HG03135 (cell line): Measurements from ENCODE around the gene MICALL1.
"Not testable (repeated sequence)": the region's sequence is repeated elsewhere in the genome, so short reads cannot be mapped to it uniquely, and the experiment has no call there.

Source experiments
- ATAC-seq: cut with Tn5 transposase; IDR thresholded peaks from one replicate; pipeline ENCODE4 v1.9.1; 2021; ENCODE audit warnings: mild to moderate bottlenecking, moderate library complexity; ENCODE audit not compliant: unreplicated experiment

Gene MICALL1

DNA sequence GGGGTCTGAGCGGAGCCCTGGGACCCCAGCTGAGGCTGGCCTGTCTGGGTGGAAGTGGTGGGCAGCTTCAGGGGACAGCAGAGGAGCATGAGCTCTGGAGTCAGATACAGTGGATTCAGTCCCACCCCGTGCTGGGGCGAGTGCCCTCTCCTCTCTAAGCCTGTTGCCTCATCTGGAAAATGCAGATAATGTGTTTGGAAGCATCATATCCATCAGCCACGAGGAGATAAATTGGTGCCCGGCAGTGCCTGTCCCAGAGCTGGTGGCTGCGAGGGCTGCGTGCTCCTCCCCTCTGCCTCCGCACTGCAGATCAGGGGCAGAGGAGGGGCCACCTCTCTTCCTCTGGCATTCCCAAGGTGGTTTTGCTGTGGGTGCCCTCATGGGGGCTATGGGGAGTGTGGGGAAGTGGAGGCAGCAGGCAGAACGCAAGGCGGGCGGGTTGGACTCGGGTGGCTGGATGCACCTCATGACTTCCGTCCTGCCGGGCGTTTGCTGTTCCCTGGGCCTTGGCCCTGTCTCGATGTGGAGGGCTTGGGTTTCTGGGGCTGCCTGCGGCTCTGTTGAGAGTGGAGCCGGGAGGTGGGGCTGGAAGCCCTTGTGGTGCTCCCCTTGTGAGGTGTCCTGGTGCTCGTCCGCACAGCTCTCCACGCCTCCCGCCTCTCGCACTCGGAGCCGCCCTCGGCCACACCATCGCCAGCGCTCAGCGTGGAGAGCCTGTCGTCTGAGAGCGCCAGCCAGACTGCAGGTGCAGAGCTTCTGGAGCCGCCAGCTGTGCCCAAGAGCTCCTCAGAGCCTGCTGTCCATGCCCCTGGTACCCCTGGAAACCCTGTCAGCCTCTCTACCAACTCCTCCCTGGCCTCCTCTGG lies 20.9 kb downstream of the MICALL1 start:
- ATAC-seq, result no peak

DNA sequence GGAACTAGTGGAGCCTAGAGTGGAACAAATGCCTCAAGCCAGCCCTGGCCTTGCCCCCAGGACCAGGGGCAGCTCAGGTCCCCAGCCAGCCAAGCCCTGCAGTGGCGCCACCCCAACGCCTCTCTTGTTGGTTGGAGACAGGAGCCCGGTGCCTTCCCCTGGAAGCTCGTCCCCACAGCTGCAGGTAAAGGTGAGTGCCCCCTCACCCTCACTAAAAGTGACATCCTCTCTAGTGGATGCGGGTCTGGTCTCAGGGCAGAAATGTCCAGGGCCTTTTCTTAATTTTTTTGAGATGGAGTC lies 21.5 kb downstream of the MICALL1 start:
- ATAC-seq, result no peak

DNA sequence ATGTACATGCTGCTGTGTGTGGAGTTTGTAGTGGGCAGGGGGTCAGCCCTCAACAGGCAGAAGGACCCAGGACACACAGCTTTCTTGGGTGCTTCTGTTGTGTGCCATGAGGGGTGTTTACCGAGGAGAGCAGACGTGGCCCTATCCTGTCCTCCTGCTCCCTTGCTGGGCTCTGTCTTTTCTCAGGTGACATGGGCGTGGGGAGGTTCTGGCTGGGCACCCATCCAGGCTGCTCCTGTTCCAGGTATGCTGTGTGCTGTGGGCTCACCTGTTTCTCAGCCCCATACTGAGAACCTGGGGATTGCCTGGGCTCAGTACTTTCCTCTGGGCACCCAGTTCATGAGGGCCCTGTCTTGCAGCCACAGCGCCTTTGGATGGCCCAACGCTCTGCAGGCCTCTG lies 23.3 kb downstream of the MICALL1 start:
- no peak for ATAC-seq

DNA sequence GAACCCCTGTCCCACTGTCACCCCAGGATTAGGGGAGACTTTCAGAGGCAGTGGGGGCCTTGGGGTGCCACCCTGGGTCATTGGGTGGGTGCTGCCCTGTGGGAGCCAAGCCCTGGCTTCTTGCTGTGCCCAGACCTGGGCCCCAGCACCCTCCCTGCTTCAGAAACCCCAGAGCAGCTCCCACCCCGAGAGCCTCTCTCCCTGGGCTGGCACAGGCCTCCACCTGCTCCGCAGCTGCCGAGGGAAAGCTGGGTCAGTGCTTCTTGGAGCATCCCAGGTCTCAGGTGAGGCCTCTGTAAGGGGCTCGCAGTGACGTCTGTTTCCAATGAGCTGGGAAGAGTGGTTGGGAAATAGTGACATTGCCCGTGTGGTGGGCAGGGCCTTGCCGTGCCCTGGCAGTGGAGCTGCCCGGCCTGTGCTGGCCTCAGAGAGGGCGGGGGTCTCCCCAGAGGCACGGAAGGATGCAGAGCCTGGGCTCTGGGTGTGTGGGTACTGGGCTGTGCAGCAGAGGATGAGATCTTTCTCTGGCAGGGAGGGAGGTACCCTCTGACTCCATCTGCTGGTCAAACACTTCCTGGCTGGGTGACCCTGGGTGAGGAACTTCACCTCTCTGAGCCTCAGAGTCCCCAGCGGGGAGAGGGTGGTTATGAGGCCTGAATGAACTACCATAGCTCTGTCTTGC lies 24.3 kb downstream of the MICALL1 start:
- no peak for ATAC-seq

DNA sequence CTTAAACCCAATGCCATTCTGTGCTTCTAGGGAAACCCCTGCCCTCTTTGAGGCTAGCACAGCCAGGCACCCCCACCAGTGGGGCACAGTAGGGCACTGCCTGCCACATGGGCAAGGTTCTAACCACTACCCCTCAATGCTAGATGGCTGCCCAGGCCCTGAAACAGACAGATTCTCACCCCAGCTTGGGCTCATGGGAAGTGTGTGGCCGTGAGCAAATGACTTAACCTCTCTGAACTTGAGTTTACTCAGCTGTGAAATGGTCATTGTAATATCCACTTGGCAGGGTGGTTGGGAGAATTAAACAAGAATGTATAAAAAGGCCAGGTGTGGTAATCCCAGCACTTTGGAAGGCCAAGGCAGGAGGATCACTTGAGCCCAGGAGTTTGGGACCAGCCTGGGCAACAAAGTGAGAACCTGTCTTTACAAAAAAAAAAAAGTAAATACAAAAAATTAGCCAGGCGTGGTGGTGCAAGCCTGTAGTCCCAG lies 24.9 kb downstream of the MICALL1 start:
- no peak for ATAC-seq

DNA sequence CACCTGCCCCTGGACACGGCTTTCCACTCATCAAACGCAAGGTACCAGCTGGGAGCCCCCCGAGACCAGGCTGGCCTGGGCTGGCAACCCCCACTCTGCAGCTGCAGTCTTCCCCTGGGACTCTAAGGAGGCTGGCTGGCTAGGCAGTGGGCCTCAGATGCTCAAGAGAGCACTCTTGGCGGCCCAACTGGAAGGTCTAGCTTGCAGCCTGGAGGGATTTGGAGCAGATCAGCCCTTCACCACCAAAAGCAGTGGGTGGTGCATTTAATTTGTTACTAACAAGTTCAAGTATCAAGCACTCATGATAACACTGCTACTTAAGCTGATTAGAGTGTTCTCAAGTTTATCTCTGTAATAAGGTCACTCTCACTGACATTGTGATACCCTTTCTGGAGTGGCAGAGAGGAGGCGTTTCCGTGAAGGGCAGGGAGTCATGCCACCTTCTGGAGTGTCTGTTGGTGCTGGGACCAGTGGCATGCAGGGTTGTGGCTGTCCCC lies 25.8 kb downstream of the MICALL1 start:
- ATAC-seq, result no peak

DNA sequence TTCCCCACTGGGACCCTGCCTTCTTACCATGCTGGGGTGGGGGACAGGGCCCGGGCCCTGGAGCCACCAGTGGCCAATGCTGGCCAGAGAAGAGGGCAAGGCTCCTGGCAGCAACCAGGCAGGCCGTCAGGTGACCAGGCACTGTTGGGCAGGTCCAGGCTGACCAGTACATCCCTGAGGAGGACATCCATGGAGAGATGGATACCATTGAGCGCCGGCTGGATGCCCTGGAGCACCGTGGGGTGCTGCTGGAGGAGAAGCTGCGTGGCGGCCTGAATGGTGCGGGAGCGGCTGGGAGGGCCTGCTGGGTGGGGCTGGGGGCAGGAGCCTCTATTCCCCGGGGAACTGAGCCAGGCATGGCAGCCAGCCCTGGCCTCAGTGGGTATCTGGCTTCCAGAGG lies 26.3 kb downstream of the MICALL1 start:
- ATAC-seq, result no peak

DNA sequence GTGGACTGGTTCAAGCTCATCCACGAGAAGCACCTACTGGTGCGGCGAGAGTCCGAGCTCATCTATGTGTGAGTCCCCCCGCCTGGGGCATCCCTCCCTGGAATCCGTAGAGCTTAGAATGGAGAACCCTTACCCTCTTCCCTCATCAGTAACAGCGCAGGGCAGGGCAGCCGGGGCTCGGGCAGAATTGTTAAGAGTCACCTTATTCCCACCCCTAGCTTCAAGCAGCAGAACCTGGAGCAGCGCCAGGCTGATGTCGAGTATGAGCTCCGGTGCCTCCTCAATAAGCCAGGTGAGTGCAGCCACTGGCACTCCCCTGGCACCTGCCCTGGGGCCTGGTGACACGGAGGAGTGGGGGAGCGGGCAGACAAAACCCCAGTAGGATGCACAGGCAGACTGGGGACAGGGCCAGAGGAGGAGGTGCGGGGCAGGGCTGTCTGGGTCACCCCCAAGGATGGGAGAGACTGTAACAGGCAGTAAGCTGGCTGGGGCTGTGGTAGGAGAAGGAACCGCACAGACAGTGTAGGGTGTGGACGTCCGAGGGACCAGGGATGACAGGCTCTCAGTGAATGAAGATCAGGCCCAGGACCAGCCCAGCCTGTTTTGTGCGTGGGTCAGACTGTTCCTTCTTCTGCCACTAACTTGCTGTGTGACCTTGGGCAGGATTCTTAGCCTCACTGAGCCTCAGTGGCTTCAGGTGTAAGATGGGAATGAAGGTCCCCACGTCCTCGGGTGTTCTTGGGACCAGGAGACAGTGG lies 26.9 kb downstream of the MICALL1 start:
- ATAC-seq, result no peak

DNA sequence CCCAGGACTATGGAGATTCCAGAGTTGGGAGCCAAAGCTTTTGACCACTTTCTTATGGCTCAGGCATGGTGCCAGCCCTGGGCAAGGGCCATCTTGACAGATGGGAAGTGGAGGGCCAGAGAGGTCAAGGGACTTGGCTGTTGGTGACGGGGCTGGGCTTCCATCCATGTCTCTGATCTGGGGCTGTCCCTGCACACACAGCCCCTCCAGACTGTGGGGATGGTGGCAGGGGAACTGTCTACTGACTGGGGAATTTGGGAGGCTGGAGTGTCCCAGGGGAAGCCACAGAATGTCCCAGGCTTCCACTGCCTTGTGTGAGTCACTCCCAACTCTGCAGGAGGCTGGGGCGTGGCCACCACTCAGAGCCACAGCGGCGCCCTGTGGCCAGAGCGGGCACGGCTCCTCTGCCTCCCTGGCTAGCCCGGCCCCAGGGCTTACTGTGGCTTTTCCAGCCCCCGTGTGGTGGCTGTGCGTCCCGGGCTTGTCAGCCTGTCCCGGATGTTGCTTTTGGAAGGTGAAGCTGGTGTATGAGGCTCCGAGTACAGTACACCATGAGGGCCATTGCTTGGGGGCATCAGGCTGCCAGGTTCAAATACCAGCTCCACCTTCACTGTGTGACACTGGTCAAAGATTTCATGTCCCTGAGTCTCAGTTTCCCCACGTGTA lies 27.7 kb downstream of the MICALL1 start:
- no peak for ATAC-seq

DNA sequence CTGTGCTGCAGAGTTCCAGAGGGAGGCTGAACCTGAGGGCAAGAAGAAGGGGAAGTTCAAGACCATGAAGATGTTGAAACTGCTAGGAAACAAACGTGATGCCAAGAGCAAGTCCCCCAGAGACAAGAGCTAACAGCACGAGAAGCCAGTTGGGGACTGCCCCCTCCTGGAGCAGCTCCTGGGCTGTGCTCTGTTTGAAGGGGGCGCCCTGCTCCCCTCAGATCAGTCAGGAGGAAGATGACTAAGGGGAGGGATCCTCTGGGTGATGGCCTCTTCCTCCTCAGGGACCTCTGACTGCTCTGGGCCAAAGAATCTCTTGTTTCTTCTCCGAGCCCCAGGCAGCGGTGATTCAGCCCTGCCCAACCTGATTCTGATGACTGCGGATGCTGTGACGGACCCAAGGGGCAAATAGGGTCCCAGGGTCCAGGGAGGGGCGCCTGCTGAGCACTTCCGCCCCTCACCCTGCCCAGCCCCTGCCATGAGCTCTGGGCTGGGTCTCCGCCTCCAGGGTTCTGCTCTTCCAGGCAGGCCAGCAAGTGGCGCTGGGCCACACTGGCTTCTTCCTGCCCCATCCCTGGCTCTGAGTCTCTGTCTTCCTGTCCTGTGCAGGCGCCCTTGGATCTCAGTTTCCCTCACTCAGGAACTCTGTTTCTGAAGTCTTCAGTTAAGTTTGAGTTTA lies 34.7 kb downstream of the MICALL1 start:
- ATAC-seq, result no peak

DNA sequence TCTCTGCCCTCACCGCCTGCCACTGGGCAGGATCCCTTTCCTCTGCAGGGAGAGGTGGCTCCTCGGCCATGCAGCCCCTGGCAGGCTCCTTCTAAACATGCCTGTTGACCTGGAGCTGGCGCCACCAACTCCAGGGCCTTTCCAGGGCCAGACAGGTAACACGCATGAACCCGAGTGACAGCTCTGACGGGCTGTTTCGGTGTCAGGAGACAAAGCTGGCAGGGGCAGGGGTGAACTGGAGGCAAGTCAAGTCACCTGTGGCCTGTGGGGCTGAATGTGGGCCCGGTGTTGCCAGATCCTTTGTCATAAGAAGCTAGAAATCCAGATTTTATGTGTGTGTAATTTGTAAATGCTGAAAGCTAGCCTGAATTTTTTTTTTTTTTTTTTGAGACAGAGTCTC lies 36.0 kb downstream of the MICALL1 start:
- no peak for ATAC-seq

DNA sequence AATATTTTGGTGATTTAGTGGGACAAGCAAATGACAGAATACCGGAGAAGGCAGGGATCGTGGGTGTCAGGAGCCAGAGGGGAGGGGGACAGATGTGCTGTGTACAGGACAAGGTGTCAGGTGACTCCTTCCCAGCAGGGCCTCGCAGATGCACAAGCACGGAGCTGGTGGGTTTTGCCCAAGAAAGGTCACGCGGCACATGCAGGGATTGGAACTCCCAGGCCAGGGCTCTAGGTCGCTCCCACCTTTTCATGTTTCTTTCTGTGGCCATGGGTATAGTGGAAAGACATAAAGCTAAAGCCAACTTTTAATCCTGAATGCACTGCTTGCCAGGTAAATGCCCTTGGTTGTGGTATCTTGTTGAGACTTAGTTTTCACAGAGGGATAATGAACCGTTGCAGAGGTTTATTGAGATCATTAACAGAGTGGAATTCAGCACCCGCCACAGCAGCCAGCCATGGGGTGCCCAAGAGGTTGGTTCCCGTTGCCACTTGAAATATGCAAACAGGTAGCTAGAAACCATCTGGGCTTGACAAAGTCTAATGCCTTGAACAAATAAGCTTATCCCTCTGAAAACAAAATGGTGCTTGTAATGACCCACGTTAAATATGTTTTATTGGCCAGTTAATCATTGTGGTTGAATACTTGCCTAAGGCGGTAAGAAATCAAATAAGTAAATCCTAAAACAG lies 37.2 kb downstream of the MICALL1 start:
- ATAC-seq, result no peak

DNA sequence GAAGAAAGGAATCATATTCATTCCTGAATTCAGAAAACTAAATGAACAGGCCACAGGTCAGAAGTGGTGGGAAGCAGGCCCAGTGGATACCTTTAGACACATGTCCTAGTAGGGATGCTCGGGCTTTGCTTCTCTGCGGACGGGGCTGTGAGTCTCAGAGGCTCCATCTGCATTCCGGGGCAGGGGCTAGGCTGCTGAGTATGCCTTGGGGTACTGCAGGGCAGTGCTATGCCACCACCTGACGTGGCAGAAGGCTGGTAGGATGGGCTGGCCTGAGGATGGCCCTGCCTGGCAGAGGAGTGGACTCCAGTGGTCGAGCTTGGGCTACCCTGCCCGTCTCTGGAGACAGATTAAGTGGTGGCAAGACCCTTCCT lies 37.7 kb downstream of the MICALL1 start:
- ATAC-seq, result no peak

DNA sequence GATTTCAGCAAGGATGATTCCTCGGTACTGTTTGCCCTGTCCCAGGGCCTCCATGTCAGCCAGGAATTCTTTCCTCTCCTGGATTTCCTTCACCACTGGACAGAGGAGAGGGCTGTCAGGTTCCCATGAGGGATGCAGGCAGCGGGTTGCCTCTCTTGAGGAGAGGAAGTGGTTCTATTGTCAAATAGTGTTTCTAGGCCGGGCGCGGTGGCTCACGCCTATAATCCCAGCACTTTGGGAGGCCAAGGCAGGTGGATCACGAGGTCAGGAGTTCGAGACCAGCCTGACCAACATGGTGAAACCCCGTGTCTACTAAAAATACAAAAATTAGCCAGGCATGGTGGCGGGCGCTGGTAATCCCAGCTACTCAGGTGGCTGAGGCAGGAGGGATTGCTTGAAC lies 38.3 kb downstream of the MICALL1 start:
- not testable (repeated sequence) for ATAC-seq

DNA sequence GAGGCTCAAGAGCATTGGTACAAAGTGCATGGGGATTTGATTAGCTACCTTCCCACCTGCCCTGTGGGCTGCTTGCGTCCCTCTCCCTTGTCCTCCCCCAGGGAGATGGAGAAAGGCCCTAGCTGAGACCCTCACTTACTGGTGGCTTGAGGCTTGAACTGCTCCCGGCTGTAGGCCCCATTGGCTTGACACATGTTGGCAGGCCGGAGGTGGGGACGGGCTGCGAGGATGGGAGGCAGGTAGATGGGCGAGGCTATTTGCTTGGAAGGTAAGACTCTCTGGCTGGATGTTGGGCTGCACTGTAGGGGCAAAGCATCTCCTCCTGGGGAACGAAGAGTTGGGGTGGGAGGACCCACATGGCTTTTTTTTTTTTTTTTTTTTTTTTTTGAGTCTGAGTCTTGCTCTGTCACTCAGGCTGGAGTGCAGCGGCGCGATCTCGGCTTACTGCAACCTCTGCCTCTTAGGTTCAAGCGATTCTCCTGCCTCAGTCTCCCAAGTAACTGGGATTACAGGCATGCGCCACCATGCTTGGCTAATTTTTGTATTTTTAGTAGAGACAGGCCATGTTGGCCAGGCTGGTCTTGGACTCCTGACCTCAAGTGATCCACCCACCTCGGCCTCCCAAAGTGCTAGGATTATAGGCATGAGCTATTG lies 41.2 kb downstream of the MICALL1 start:
- not testable (repeated sequence) for ATAC-seq

DNA sequence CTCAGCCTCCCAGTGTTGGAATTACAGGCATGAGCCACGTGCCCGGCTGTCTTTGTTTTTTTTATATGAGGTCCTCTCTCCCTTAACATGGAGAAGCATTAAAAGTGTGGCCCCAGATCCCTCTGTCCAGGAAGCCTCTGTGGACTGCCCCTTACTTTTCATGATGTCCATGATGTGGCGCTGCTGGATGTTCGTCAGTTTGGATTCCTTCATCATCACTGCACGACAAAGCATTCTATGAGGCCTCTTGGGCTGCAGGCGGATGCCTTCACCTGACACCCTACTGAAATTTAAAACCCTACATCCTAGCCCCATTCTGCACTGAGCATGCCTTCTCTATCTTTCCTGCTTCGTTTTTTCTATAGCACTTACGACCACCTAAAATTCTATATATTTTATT lies 45.2 kb downstream of the MICALL1 start:
- no peak for ATAC-seq

DNA sequence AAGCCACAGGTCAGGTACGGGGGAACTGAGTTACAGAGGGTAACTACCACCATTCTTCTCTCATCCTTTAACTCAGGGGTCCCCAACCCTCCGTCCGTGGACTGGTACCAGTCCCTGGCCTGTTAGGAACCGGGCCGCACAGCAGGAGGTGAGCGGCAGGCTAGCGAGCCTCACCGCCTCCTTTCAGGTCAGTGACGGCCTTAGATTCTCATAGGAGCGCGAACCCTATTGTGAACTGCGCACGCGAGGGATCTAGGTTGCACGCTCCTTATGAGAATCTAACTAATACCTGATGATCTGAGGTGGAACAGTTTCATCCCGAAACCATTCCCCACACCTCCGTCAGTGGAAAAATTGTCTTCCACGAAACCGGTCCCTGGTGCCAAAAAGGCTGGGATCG lies 46.5 kb downstream of the MICALL1 start:
- ATAC-seq, result not testable (repeated sequence)

DNA sequence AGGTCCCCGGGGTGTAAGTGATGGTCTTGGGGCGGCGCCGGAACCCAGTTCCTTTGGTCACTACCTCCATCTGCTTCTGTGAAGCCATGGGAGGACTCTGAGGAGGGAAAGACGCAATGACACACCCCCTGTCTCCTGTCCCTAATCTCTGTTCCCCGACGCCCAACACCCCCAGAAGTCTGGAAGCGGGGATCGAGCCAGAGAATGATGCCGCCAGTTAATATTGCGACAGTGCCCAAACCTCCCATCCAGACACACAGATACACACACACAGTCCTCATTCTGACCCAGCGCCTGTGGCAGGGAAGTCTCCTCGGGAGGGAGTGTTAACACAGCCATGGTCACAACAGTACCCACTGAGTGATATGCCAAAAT lies 47.0 kb downstream of the MICALL1 start:
- ATAC-seq, result peak; percentile 4

DNA sequence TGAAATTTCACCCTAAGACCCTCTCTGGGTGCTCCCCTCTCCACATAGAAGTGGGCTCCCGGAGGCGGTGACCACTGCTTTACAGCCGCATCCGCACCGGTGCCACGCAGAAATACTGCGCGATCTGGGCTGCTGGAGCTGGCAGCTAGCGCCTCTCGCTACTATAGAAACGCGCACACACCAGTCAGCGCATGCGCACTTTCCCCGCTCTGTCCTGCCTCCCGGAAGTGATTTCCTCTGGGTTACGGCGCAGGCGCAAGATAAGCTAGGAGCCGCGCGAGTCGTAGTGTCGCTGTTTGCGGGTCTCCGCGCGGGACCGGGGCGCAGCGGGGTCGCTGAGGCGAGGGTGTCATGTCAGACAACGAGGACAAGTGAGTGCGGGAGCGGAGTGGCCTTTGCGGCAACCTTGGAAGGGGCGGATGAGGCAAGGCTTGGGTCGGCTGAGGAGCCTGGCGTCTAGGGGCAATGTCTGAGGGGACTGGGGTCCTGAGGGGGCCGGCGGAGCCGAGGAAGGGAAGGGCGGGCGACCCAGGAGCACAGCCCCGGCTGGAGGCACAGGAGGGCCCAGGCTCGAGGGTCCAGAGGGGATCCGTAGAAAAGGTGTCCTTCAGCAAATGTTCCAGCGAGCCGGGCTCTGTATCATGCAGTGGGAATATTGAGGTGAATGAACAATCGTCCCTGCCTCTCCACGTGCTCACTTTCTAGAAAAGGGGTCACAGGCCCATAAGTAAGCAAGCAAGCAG lies 47.5 kb downstream of the MICALL1 start, which contains the start of the genes C22orf23 and POLR2F:
TSS of gene C22orf23 (minus strand) at position 165 of the 743 bp plus-strand sequence. CDS start 452 bp downstream, outside the sequence.
TSS of gene POLR2F (plus strand) at position 263 of the 743 bp plus-strand sequence. CDS start at position 352, 89 bp downstream.
- peak; percentile 76 for ATAC-seq
